Right atrium auricular region (tissue), 2 donors: ENCODE measurements around the gene FHAD1. TPM values are rescaled to one million over a fixed set of nuclear protein-coding genes. Genes with fewer than 3 reads are reported as not detected.
A peak's percentile ranks its signal among the peaks of the same experiment; 100 is the strongest.

ENCODE experiments used
- DNase-seq: peaks from one replicate; pipeline ENCODE4 v3.0.0-alpha.2; 2019; ENCODE audit warnings: low spot score
- H3K27ac ChIP-seq, 2 donors: fragments of 200-600 bp; sonication (generic); 1 replicate in 1 of 2; 2 replicates in 1 of 2; pipeline ENCODE4 v1.5.1; 2016 to 2019
- H3K27me3 ChIP-seq, 2 donors: fragments of 200-600 bp; sonication (generic); one replicate each; pipeline versions ENCODE4 v1.5.1 to v1.6.0; 2017 to 2019
- H3K36me3 ChIP-seq: fragments of 200-600 bp; sonication (generic); one replicate; pipeline ENCODE4 v1.5.1; 2016
- H3K4me1 ChIP-seq, 2 donors: fragments of 200-600 bp; sonication (generic); one replicate each; pipeline versions ENCODE4 v1.5.1 to v1.6.0; 2017 to 2019
- H3K4me3 ChIP-seq, 2 donors: fragments of 200-600 bp; sonication (generic); 1 replicate in 1 of 2; 2 replicates in 1 of 2; pipeline ENCODE4 v1.5.1; 2017 to 2019; ENCODE audit warnings: mild to moderate bottlenecking in 1 of 2, moderate library complexity in 1 of 2
- H3K9me3 ChIP-seq, 2 donors: fragments of 200-600 bp; sonication (generic); one replicate each; pipeline ENCODE4 v1.5.1; 2019
- total RNA-seq, 2 donors: library from RNA; depleted of rRNA; stranded (reverse); fragments of >200 nt; gene quantifications; one replicate each; pipeline ENCODE4 v1.1.0, GENCODE V29; 2016
- TF ChIP-seq, protein P1 (sequence below), 2 donors: fragments of 200-600 bp; sonication (generic); IDR thresholded peaks; one replicate each; pipeline ENCODE4 v1.5.1; 2019; ENCODE audit warnings: antibody characterized with exemption in 2 of 2

Gene FHAD1
- total RNA-seq, 2 donors from 2014 or later = not detected

DNA sequence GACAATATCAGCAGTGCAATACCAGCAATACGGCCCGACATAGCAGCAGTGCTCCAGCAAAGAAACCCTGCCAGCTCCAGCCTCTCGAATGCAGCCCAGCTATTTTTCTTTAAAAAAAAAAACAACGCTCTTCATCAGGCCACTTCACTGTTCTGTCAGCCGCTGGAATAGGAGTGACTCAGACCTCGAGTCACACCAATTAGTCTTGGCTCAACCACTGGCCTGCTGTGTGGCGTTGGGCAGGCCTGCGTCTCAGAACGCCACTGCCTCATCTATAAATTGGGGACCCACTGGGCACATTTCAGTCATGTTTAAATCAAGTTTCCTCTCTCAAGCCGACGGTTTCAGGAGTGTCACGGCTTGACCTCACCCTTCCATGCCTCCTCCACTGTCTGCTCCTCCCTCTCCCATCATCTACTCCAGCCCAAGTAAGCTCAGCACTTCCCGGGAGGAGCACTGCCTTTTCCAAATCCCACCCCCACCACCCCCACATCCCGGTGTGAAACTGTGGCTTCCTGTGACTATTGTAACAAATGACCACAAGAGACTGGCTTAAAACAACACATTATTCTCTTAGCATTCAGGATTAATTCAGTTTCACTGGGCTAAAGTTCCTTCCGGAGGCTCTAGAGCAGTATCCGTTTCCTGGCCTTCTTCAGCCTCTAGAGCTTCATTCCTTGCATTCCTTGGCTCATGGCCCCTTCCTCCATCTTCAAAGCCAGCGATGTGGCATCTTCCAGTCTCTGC is 90.8 kb downstream of the FHAD1 start:
- Histone ChIP-seq H3K27me3 (no peaks in the 10 kb centered on the region), H3K9me3 (no peaks in the 10 kb centered on the region), H3K4me3 (no peak overlapping the region), H3K4me1 (peaks cover 0 to 21% of the 10 kb centered on the region in 2 donors), H3K27ac (peak overlapping the region; percentile 34 to 38), H3K36me3 (no peaks in the 10 kb centered on the region)
- TF ChIP-seq, protein P1, sequence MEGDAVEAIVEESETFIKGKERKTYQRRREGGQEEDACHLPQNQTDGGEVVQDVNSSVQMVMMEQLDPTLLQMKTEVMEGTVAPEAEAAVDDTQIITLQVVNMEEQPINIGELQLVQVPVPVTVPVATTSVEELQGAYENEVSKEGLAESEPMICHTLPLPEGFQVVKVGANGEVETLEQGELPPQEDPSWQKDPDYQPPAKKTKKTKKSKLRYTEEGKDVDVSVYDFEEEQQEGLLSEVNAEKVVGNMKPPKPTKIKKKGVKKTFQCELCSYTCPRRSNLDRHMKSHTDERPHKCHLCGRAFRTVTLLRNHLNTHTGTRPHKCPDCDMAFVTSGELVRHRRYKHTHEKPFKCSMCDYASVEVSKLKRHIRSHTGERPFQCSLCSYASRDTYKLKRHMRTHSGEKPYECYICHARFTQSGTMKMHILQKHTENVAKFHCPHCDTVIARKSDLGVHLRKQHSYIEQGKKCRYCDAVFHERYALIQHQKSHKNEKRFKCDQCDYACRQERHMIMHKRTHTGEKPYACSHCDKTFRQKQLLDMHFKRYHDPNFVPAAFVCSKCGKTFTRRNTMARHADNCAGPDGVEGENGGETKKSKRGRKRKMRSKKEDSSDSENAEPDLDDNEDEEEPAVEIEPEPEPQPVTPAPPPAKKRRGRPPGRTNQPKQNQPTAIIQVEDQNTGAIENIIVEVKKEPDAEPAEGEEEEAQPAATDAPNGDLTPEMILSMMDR (IDR thresholded peaks at IDR 0.05) = no peak
- DNase-seq = peak; percentile 71

DNA sequence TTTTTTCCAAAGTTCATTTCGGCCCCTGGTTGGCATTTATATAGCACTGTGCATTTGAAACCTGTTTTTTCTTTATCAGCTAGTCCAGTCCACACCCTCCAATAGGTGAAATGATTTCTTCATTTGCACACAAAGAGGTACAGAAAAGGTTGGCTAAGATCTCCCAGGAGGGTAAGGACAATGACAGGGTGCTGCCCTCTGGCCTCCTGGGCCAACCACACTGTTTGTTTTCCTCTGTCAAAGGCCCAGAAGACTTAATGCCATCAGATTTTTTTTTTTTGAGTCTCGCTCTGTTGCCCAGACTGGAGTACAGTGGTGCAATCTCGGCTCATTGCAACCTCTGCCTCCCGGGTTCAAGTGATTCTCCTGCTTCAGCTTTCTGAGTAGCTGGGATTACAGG is 92.5 kb downstream of the FHAD1 start:
- peaks cover 0 to 28% of the 10 kb centered on the region in 2 donors for H3K4me1 ChIP-seq
- DNase-seq = no peak

DNA sequence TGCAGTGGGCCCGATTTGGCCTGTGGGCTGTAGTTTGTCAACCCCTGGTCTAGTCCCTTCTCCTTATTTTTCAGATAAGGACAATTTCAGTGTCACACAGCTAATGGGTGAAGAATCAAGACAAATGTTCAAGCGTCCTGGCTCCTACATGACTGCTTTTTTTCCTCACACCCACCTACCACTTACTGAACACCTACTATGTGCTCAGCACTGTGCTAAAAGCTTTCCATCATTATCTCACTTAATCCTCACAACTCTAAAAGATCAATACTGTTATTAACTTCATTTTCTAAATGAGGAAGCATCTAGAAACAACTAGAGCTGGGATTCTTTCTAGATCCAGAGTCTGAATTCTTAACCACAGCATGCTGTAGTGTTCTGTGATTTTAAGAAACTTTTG is 94.2 kb downstream of the FHAD1 start:
- no peak overlapping the region for H3K4me3 ChIP-seq
- H3K9me3 ChIP-seq = no peaks in the 10 kb centered on the region
- H3K36me3 ChIP-seq = no peaks in the 10 kb centered on the region
- DNase-seq = no peak
- TF ChIP-seq, protein P1 (IDR thresholded peaks at IDR 0.05) = no peak
- peaks cover 0 to 39% of the 10 kb centered on the region in 2 donors for H3K4me1 ChIP-seq
- no peaks in the 10 kb centered on the region for H3K27me3 ChIP-seq
- no peak overlapping the region for H3K27ac ChIP-seq

More for the DNA sequence above, 92.5 kb downstream of the FHAD1 start:
- H3K27me3 ChIP-seq = no peaks in the 10 kb centered on the region
- H3K4me3 ChIP-seq = no peak overlapping the region
- no peaks in the 10 kb centered on the region for H3K9me3 ChIP-seq
- TF ChIP-seq, protein P1 (IDR thresholded peaks at IDR 0.05) = no peak
- no peaks in the 10 kb centered on the region for H3K36me3 ChIP-seq
- no peak overlapping the region for H3K27ac ChIP-seq

DNA sequence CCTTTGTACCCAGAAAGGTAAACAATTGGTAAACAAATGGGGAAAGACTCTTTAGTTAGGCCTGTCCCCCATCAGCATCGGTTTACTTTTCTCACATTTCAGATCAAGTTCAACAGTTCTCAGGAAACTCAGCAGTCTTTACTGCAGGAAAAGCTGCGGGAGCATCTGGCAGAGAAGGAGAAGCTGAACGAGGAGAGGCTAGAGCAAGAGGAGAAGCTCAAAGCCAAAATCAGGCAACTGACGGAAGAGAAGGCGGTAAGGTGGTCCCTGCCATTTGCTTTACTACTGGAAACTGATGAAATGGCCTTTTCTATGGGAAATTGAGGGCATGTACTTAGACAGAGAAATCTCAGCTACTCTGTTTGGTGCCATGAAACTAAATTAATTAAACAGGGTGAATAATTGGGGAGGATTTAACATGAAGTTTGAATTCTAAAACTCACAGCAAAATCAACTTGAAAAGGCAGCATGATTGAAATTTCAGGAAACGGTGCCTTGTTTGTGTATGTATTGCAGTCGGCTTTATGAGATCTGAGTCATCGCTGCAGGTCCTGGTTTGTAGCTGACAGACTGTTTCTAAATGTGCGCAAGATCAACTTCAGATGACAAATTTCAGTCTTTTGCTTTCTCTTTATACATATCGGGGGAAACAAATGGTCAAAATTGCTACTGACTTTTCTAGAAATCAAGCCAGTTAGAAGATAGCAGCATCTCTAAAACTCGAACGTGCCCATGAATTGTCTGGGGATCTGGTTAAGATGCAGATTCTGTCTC is 94.8 kb downstream of the FHAD1 start:
- no peaks in the 10 kb centered on the region for H3K27me3 ChIP-seq
- no peaks in the 10 kb centered on the region for H3K9me3 ChIP-seq
- TF ChIP-seq, protein P1 (IDR thresholded peaks at IDR 0.05) = no peak
- no peak overlapping the region for H3K27ac ChIP-seq
- H3K36me3 ChIP-seq = no peaks in the 10 kb centered on the region
- DNase-seq = no peak
- peaks cover 0 to 33% of the 10 kb centered on the region in 2 donors for H3K4me1 ChIP-seq
- H3K4me3 ChIP-seq = no peak overlapping the region

DNA sequence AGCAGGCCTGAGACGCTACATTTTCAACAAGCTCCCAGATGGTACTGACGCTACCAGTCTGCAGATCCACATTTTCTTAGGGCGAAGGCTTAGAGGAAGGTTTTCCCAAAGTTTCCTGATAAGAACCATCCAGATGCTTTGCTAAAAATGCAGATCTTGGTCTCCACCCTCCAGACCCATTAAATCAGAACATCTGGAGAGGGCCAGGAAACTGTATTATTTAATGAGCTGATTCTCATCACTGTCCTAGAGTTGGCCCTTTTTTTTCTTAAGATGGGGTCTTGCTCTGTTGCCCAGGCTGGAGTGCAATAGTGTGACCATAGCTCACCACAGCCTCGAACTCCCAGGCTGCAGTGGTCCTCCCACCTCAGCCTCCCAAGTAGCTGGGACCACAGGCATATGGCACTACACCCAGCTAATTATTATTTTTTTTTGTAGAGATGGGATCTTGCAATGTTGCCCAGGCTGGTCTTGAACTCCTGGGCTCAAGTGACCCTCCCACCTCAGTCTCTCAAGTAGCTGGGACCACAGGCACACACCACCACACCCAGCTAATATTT is 95.5 kb downstream of the FHAD1 start:
- no peak for DNase-seq
- TF ChIP-seq, protein P1 (IDR thresholded peaks at IDR 0.05) = no peak
- H3K4me3 ChIP-seq = no peak overlapping the region
- no peaks in the 10 kb centered on the region for H3K27me3 ChIP-seq
- peaks cover 0 to 27% of the 10 kb centered on the region in 2 donors for H3K4me1 ChIP-seq
- no peak overlapping the region for H3K27ac ChIP-seq
- no peaks in the 10 kb centered on the region for H3K9me3 ChIP-seq
- no peaks in the 10 kb centered on the region for H3K36me3 ChIP-seq
